HepG2 (cell line): ENCODE data around the gene BCL2L1. TPM values are rescaled to one million over a fixed set of nuclear protein-coding genes. Genes with fewer than 3 reads are reported as not detected.

Experiments
- ARNT2 ChIP-seq: sonication (generic); formaldehyde crosslinking; IDR thresholded peaks from 2 replicates; pipeline ENCODE4 v1.8.0; 2022; ENCODE audit warnings: mild to moderate bottlenecking, low read depth, missing genetic modification reagents, moderate library complexity
- ETS1 ChIP-seq: sonication (generic); formaldehyde crosslinking; IDR thresholded peaks from 2 replicates; pipeline ENCODE4 v1.4.0; 2020; ENCODE audit warnings: missing genetic modification reagents
- FOXP1 ChIP-seq, 2 experiments: fragments of 450-650 bp in 1 of 2; IDR thresholded peaks; 2 replicates each; pipeline ENCODE4 v1.6.1; 2017 to 2018; ENCODE audit warnings: antibody characterized with exemption in 1 of 2
- GATAD1 ChIP-seq: IDR thresholded peaks from 2 replicates; pipeline ENCODE4 v1.6.1; 2016; ENCODE audit warnings: missing genetic modification reagents, missing compliant biosample characterization
- HDAC1 ChIP-seq: sonication (generic); formaldehyde crosslinking; IDR thresholded peaks from 2 replicates; pipeline ENCODE4 v1.5.1; 2020; ENCODE audit warnings: mild to moderate bottlenecking, missing genetic modification reagents
- HES4 ChIP-seq: sonication (generic); formaldehyde crosslinking; IDR thresholded peaks from 2 replicates; pipeline ENCODE4 v1.9.0; 2021; ENCODE audit warnings: mild to moderate bottlenecking, missing genetic modification reagents, borderline replicate concordance
- HMGA1 ChIP-seq: sonication (generic); formaldehyde crosslinking; conservative IDR thresholded peaks from 2 replicates; pipeline ENCODE4 v1.4.0; 2020; ENCODE audit warnings: missing genetic modification reagents
- HNRNPH1 ChIP-seq: fragments of 200-400 bp; formaldehyde crosslinking; optimal IDR thresholded peaks from 2 replicates; pipeline ENCODE3; 2017; ENCODE audit warnings: mild to moderate bottlenecking, low read depth, low read length
- ISL2 ChIP-seq: sonication (generic); formaldehyde crosslinking; IDR thresholded peaks from 2 replicates; pipeline ENCODE4 v1.5.0; 2020; ENCODE audit warnings: missing genetic modification reagents
- KLF16 ChIP-seq, 2 experiments: sonication (generic) in 1 of 2; formaldehyde crosslinking in 1 of 2; IDR thresholded peaks; 2 replicates each; pipeline versions ENCODE4 v1.6.1 to v1.8.0; 2016 to 2023; ENCODE audit warnings: missing genetic modification reagents in 2 of 2, missing compliant biosample characterization in 1 of 2
- MTA1 ChIP-seq: sonication (generic); formaldehyde crosslinking; IDR thresholded peaks from 2 replicates; pipeline ENCODE4 v1.4.0; 2020; ENCODE audit warnings: missing genetic modification reagents, mild to moderate bottlenecking, borderline replicate concordance
- NCOA5 ChIP-seq: sonication (generic); formaldehyde crosslinking; IDR thresholded peaks from 2 replicates; pipeline ENCODE4 v1.4.0; 2020; ENCODE audit warnings: missing genetic modification reagents
- POLR2AphosphoS2 ChIP-seq: IDR thresholded peaks from 2 replicates; pipeline ENCODE4 v1.6.1; 2011; ENCODE audit warnings: low read depth, low read length, improper control_type of control experiment
- SOX6 ChIP-seq, 2 experiments: fragments of 450-650 bp in 1 of 2; sonication (generic) in 1 of 2; formaldehyde crosslinking in 1 of 2; IDR thresholded peaks; 2 replicates each; pipeline versions ENCODE4 v1.4.0 to v1.6.1; 2017 to 2020; ENCODE audit warnings: antibody characterized with exemption in 1 of 2, mild to moderate bottlenecking in 1 of 2, missing genetic modification reagents in 1 of 2
- U2AF2 ChIP-seq: fragments of 200-400 bp; formaldehyde crosslinking; IDR thresholded peaks from 2 replicates; pipeline ENCODE4 v1.6.1; 2017; ENCODE audit warnings: low read depth, mild to moderate bottlenecking, low read length
- ZBTB33 ChIP-seq: sonication (generic); formaldehyde crosslinking; IDR thresholded peaks from 2 replicates; pipeline ENCODE4 v1.4.0; 2020; ENCODE audit warnings: missing genetic modification reagents
- ZNF18 ChIP-seq: sonication (generic); formaldehyde crosslinking; IDR thresholded peaks from 2 replicates; pipeline ENCODE4 v1.8.0; 2022; ENCODE audit warnings: mild to moderate bottlenecking, missing genetic modification reagents; ENCODE audit not compliant: insufficient replicate concordance
- ZNF33B ChIP-seq: sonication (generic); formaldehyde crosslinking; IDR thresholded peaks from 2 replicates; pipeline ENCODE4 v1.5.1; 2020; ENCODE audit warnings: mild to moderate bottlenecking, missing genetic modification reagents
- ZNF691 ChIP-seq: sonication (generic); formaldehyde crosslinking; IDR thresholded peaks from 2 replicates; pipeline ENCODE4 v1.4.0; 2020; ENCODE audit warnings: missing genetic modification reagents, low read depth, mild to moderate bottlenecking, borderline replicate concordance
- ZNF703 ChIP-seq: sonication (generic); formaldehyde crosslinking; IDR thresholded peaks from 2 replicates; pipeline ENCODE4 v1.5.1; 2020; ENCODE audit warnings: missing genetic modification reagents, mild to moderate bottlenecking, moderate library complexity, borderline replicate concordance
- ZNF747 ChIP-seq: sonication (generic); formaldehyde crosslinking; IDR thresholded peaks from 2 replicates; pipeline ENCODE4 v1.8.1; 2023; ENCODE audit warnings: missing genetic modification reagents, mild to moderate bottlenecking, borderline replicate concordance
- polyA plus RNA-seq, 8 experiments: library from polyadenylated mRNA; depleted of rRNA in 3 of 8; stranded (reverse) in 7 of 8; unstranded in 1 of 8; fragments of >200 nt; fragmentation: Illumina TruSeq in 4 of 8; extraction: Trizol in 4 of 8; gene quantifications; 2 replicates each; pipeline versions ENCODE4 v1.2.1 to v1.2.3, GENCODE V29; 2011 to 2016; ENCODE audit warnings: low read depth in 4 of 8, missing spikeins in 1 of 8, mixed read lengths in 1 of 8; ENCODE audit not compliant: insufficient read depth in 1 of 8
- total RNA-seq, 5 experiments: library from RNA; depleted of rRNA; stranded (reverse); fragments of >200 nt; fragmentation: Illumina TruSeq; extraction: Trizol; gene quantifications; 2 replicates each; pipeline ENCODE4 v1.2.3, GENCODE V29; 2016; ENCODE audit warnings: low read depth in 1 of 5

BCL2L1 gene
- total and polyA plus RNA-seq, 2 of the 13 experiments (the other 11 are each of a cell fraction or from before 2014, with no cell fraction given) = 164 to 258 TPM

- peak; percentile 70; the same call in 1 of the 2 replicates for TF ChIP-seq U2AF2
- TF ChIP-seq ETS1 (CRISPR knock-in tag) = no peak
- peak; percentile 88 for TF ChIP-seq HDAC1 (CRISPR knock-in tag)
- no peak for TF ChIP-seq POLR2AphosphoS2
- TF ChIP-seq GATAD1 (CRISPR knock-in tag) = peak; percentile 72
- peak; percentile 94 for TF ChIP-seq ISL2 (CRISPR knock-in tag)
- no peak for TF ChIP-seq ZNF703
- TF ChIP-seq ZNF747 (CRISPR knock-in tag) = peak; percentile 98
- no peak for TF ChIP-seq ZNF33B (CRISPR knock-in tag)
- TF ChIP-seq FOXP1 (IDR thresholded peaks at IDR 0.05) = no peak
- TF ChIP-seq FOXP1 (CRISPR knock-in tag; IDR thresholded peaks at IDR 0.05) = peak; percentile 86
- 0 out of 2 replicates have a peak, but pooled peaks have one; percentile 18 for TF ChIP-seq HES4 (CRISPR knock-in tag)
- no peak for TF ChIP-seq NCOA5 (CRISPR knock-in tag)
- peak; percentile 98 for TF ChIP-seq ZNF691 (CRISPR knock-in tag)
- peak; percentile 76 for TF ChIP-seq ZBTB33 (CRISPR knock-in tag)
- TF ChIP-seq ARNT2 (CRISPR knock-in tag) = peak; percentile 39; the same call in 1 of the 2 replicates
- TF ChIP-seq MTA1 (CRISPR knock-in tag) = peak; percentile 97; the same call in 1 of the 2 replicates
- TF ChIP-seq HMGA1 (CRISPR knock-in tag) = no peak
- peak; percentile 92 for TF ChIP-seq HNRNPH1
- no peak for TF ChIP-seq SOX6 (IDR thresholded peaks at IDR 0.05)
- TF ChIP-seq SOX6 (CRISPR knock-in tag; IDR thresholded peaks at IDR 0.05) = peak; percentile 89
- peak; percentile 67 to 85; a peak in 3 of 4 replicates for TF ChIP-seq KLF16 (CRISPR knock-in tag; IDR thresholded peaks at IDR 0.05)
- TF ChIP-seq ZNF18 (CRISPR knock-in tag) = peak; percentile 92
These were observed 1.9 kb downstream of the BCL2L1 start (continued) for GRCh38 chr20:31720486-31721407.
